ENCODE measurements around the gene TIAM1.

TIAM1 gene

DNA sequence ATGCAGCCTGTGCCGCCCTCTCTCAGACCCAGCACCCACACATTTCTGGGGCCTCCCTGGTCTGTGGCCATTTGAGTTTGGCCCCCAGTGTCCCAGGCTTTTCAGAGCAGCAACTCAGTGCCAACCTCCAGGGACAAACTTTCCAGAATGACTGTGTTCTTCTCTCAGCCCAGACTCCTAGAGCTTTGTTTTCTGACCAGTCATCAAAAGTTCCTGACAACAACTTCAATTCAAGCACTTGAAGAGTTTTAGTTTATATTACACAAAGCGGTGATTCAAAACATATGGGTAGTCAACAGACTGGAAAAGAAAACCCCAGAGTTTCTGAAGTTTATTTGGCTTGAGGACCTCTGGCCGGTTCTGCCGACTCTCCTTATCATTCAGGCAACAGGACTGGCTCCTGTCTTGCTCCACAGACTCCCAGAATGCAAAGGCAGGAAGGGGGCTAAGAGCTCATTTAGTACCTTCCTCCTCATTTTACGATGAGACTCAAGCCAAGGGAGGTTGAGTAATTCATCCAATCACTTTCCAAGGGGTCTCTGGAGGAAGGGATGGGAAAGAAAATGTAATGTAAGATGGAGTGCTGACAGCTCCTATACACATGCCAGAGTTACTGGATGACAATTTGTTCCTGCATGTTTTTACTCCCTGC, 27.0 kb upstream of the TIAM1 start:
- Histone ChIP-seq H3K27me3 (ENCODE audit: control insufficient read depth in 5 of 5, insufficient read depth in 4 of 5, low read length in 5 of 5) (no peaks in the 10 kb centered on the region), H3K27ac (ENCODE audit: low read depth, low read length) (no peak overlapping the region), H3K9ac (ENCODE audit: low read length in 5 of 5) (no peak overlapping the region)

DNA sequence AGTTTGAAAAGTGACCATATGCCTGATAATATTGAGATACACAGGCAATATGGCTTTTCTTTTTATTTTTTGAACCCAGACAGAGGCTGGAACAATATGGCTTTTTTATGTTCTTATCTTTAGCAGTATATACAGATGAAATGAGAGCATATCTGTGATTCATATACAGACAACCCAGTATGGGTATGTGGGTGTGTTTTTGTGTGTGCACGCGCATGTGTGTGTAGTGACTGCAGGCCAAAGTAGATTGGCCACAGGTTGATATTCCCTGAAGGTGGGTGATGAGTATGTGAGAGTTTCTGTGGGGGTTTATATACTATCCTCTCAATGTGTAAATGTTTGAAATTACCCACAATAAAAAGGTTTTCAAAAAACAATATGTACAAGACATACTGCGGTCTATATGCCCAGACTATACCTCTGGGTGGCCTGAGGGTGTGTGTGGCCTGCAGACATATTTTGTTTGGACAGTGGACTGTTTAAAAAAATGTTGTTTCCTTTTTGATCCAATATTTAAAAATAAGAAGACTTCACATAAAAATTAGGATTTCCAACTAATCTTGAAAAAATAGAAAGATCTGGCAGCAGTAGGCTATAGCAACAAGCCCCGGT, 26.3 kb upstream of the TIAM1 start:
- H3K27ac ChIP-seq (ENCODE audit: low read depth, low read length): no peak overlapping the region
- H3K9ac ChIP-seq (ENCODE audit: low read length in 5 of 5): no peak overlapping the region
- no peak overlapping the region for H3K4me3 ChIP-seq (ENCODE audit: low read depth in 1 of 5, low read length in 5 of 5)
- H3K36me3 ChIP-seq (ENCODE audit: control insufficient read depth in 5 of 5, insufficient read depth in 5 of 5, low read length in 5 of 5): no peaks in the 10 kb centered on the region
- no peaks in the 10 kb centered on the region for H3K9me3 ChIP-seq (ENCODE audit: control insufficient read depth in 5 of 5, low read length in 5 of 5)
- peaks cover 0 to 2% (median 0%) of the 10 kb centered on the region in 5 donors for H3K4me1 ChIP-seq (ENCODE audit: control insufficient read depth in 5 of 5, insufficient read depth in 5 of 5, low read length in 5 of 5)
- no peaks in the 10 kb centered on the region for H3K27me3 ChIP-seq (ENCODE audit: control insufficient read depth in 5 of 5, insufficient read depth in 4 of 5, low read length in 5 of 5)

More for the DNA sequence above, 27.0 kb upstream of the TIAM1 start:
- no peaks in the 10 kb centered on the region for H3K36me3 ChIP-seq (ENCODE audit: control insufficient read depth in 5 of 5, insufficient read depth in 5 of 5, low read length in 5 of 5)
- H3K4me1 ChIP-seq (ENCODE audit: control insufficient read depth in 5 of 5, insufficient read depth in 5 of 5, low read length in 5 of 5): peaks cover 0 to 1% (median 0%) of the 10 kb centered on the region in 5 donors
- no peak overlapping the region for H3K4me3 ChIP-seq (ENCODE audit: low read depth in 1 of 5, low read length in 5 of 5)
- no peaks in the 10 kb centered on the region for H3K9me3 ChIP-seq (ENCODE audit: control insufficient read depth in 5 of 5, low read length in 5 of 5)

DNA sequence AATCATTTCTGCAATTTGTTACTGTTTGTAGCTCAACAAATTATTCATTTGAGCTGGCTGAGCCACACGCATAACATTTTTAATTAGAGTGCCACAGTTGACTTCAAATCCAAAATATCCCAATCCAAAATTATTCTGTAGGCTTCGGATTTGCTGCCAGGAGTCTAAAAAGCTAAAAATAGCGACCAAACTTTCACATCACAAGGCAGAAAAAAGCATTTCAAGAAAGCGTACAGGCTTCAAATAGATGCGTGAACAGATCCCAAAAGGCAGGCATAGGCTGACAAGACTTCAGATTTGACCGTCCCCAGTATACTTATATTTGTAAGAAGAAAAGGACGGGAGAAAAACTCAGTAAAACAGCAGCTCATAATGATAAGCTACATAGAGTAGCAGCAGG, 24.3 kb upstream of the TIAM1 start:
- Histone ChIP-seq H3K36me3 (ENCODE audit: control insufficient read depth in 5 of 5, insufficient read depth in 5 of 5, low read length in 5 of 5) (no peaks in the 10 kb centered on the region), H3K4me1 (ENCODE audit: control insufficient read depth in 5 of 5, insufficient read depth in 5 of 5, low read length in 5 of 5) (peaks cover 0 to 3% (median 0%) of the 10 kb centered on the region in 5 donors), H3K9me3 (ENCODE audit: control insufficient read depth in 5 of 5, low read length in 5 of 5) (no peaks in the 10 kb centered on the region), H3K27ac (ENCODE audit: low read depth, low read length) (no peak overlapping the region), H3K9ac (ENCODE audit: low read length in 5 of 5) (no peak overlapping the region), H3K27me3 (ENCODE audit: control insufficient read depth in 5 of 5, insufficient read depth in 4 of 5, low read length in 5 of 5) (no peaks in the 10 kb centered on the region), H3K4me3 (ENCODE audit: low read depth in 1 of 5, low read length in 5 of 5) (no peak overlapping the region)

DNA sequence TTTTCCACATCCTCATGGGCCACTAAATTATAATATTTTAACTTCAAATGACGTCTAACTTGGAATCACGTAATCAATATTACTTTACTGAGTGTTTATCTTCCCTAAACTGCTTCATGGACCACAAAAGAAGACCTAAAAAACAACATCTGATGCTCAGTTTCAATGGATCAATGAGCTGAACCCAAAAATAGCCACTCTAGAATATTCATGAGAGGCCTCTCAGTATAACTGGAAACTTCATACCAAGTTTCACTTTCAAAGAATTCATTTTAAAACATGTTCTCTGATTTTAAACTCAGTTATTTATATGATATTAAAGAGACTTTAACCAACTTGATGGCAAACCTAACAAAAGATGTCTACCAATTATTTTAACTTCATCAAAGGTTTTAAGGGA, 23.7 kb upstream of the TIAM1 start:
- no peaks in the 10 kb centered on the region for H3K36me3 ChIP-seq (ENCODE audit: control insufficient read depth in 5 of 5, insufficient read depth in 5 of 5, low read length in 5 of 5)
- H3K27me3 ChIP-seq (ENCODE audit: control insufficient read depth in 5 of 5, insufficient read depth in 4 of 5, low read length in 5 of 5): no peaks in the 10 kb centered on the region
- peaks cover 0 to 3% (median 0%) of the 10 kb centered on the region in 5 donors for H3K4me1 ChIP-seq (ENCODE audit: control insufficient read depth in 5 of 5, insufficient read depth in 5 of 5, low read length in 5 of 5)
- H3K27ac ChIP-seq (ENCODE audit: low read depth, low read length): no peak overlapping the region
- H3K4me3 ChIP-seq (ENCODE audit: low read depth in 1 of 5, low read length in 5 of 5): no peak overlapping the region
- no peaks in the 10 kb centered on the region for H3K9me3 ChIP-seq (ENCODE audit: control insufficient read depth in 5 of 5, low read length in 5 of 5)
- H3K9ac ChIP-seq (ENCODE audit: low read length in 5 of 5): no peak overlapping the region

DNA sequence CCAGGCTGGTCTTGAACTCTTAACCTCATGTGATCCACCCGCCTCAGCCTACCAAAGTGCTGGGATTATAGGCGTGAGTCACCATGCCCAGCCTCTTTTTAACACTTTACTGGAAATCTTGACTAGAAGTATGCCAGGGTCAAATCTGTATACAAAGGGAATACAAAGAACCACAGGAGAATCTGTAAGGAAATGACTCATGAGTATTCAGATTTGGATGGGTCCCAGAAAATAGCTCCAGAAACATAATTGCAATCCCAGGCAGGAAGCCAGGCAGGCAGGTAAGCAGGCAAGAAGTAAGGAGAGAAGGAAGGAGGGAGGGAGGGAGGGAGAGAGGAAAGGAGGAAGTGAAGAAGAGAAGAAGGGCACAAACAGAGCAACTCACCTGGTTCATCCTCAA, 22.8 kb upstream of the TIAM1 start:
- Histone ChIP-seq H3K27ac (ENCODE audit: low read depth, low read length) (no peak overlapping the region), H3K27me3 (ENCODE audit: control insufficient read depth in 5 of 5, insufficient read depth in 4 of 5, low read length in 5 of 5) (no peaks in the 10 kb centered on the region), H3K36me3 (ENCODE audit: control insufficient read depth in 5 of 5, insufficient read depth in 5 of 5, low read length in 5 of 5) (no peaks in the 10 kb centered on the region), H3K9me3 (ENCODE audit: control insufficient read depth in 5 of 5, low read length in 5 of 5) (no peaks in the 10 kb centered on the region), H3K4me1 (ENCODE audit: control insufficient read depth in 5 of 5, insufficient read depth in 5 of 5, low read length in 5 of 5) (peaks cover 0 to 3% (median 0%) of the 10 kb centered on the region in 5 donors), H3K4me3 (ENCODE audit: low read depth in 1 of 5, low read length in 5 of 5) (no peak overlapping the region), H3K9ac (ENCODE audit: low read length in 5 of 5) (no peak overlapping the region)

DNA sequence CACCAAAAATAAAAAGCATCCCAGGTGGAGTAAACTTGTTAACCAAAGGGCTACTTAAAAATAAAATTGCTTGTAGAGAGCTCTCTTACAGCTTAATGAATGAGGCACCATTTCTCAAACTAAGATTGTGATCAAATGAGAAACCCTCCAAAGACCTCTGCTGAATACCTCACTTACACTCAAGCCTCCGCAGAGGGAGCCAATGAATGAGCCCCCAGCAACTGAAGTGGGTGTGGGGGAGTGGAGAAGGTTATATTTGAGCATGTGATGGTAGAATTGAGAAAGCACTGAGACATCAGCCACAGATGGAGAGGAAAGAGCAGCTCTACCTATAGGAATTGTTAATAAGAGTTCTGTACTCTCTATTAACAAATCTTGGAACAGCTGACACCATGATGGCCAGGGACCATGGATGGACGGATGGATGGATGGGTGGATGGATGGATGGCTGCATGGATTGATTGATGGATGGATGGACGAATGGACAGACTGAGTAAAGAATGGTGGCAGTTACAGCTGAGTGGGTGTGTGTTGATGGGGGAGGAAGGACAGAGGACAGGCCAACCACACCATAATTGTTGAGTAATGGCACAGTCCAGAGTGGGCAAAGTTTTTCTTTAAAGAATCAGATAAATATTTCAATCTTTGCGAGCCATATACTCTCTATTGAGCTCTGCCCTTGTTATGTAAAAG, 20.3 kb upstream of the TIAM1 start:
- Histone ChIP-seq H3K27me3 (ENCODE audit: control insufficient read depth in 5 of 5, insufficient read depth in 4 of 5, low read length in 5 of 5) (no peaks in the 10 kb centered on the region), H3K27ac (ENCODE audit: low read depth, low read length) (no peak overlapping the region), H3K9me3 (ENCODE audit: control insufficient read depth in 5 of 5, low read length in 5 of 5) (peaks cover 0 to 6% (median 3%) of the 10 kb centered on the region in 5 donors), H3K4me3 (ENCODE audit: low read depth in 1 of 5, low read length in 5 of 5) (no peak overlapping the region), H3K4me1 (ENCODE audit: control insufficient read depth in 5 of 5, insufficient read depth in 5 of 5, low read length in 5 of 5) (peaks cover 0 to 3% (median 0%) of the 10 kb centered on the region in 5 donors), H3K9ac (ENCODE audit: low read length in 5 of 5) (no peak overlapping the region), H3K36me3 (ENCODE audit: control insufficient read depth in 5 of 5, insufficient read depth in 5 of 5, low read length in 5 of 5) (no peaks in the 10 kb centered on the region)

DNA sequence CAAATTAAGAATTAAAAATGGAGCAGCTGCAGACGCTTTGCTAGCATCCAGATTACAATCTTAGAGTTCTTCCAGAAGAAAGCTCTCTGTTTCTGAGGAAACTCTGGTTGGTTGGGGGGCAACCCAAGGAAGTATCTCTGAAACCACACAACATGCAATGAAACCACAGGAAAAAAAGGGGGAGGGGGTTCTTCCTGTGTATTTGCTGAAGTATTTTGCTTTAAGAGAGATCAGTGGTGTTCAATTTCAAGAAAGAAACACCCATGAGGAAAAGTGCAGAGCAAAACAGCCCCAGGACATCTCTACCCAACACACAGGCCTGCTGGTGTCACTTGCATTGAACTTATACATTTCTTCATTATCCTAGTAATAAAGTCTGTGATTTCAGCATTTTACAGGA, 19.7 kb upstream of the TIAM1 start:
- peaks cover 0 to 3% (median 0%) of the 10 kb centered on the region in 5 donors for H3K4me1 ChIP-seq (ENCODE audit: control insufficient read depth in 5 of 5, insufficient read depth in 5 of 5, low read length in 5 of 5)
- no peaks in the 10 kb centered on the region for H3K36me3 ChIP-seq (ENCODE audit: control insufficient read depth in 5 of 5, insufficient read depth in 5 of 5, low read length in 5 of 5)
- H3K9me3 ChIP-seq (ENCODE audit: control insufficient read depth in 5 of 5, low read length in 5 of 5): peaks cover 0 to 6% (median 3%) of the 10 kb centered on the region in 5 donors
- H3K9ac ChIP-seq (ENCODE audit: low read length in 5 of 5): no peak overlapping the region
- H3K4me3 ChIP-seq (ENCODE audit: low read depth in 1 of 5, low read length in 5 of 5): no peak overlapping the region
- no peak overlapping the region for H3K27ac ChIP-seq (ENCODE audit: low read depth, low read length)
- no peaks in the 10 kb centered on the region for H3K27me3 ChIP-seq (ENCODE audit: control insufficient read depth in 5 of 5, insufficient read depth in 4 of 5, low read length in 5 of 5)

DNA sequence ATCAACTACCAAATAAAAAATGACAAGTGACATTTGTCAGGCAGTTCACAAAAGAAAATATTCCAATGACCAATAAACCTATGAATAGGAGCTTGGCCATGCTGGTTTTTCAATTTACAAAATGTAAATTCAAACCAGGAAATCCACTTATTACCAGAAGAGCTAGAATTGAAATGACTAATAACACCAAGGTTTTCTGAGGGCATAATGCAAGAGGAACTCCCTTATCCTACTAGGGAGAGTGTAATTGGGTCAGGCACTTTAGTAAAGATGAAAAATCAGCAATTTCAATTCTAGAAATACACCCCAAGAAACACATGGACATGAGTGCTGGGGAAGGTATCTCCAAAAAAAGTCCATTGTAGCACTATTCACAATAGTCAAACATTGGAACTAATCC, 16.7 kb upstream of the TIAM1 start:
- H3K9ac ChIP-seq (ENCODE audit: low read length in 5 of 5): no peak overlapping the region
- H3K27ac ChIP-seq (ENCODE audit: low read depth, low read length): no peak overlapping the region
- peaks cover 0 to 3% (median 0%) of the 10 kb centered on the region in 5 donors for H3K27me3 ChIP-seq (ENCODE audit: control insufficient read depth in 5 of 5, insufficient read depth in 4 of 5, low read length in 5 of 5)
- no peaks in the 10 kb centered on the region for H3K36me3 ChIP-seq (ENCODE audit: control insufficient read depth in 5 of 5, insufficient read depth in 5 of 5, low read length in 5 of 5)
- no peak overlapping the region for H3K4me3 ChIP-seq (ENCODE audit: low read depth in 1 of 5, low read length in 5 of 5)
- H3K4me1 ChIP-seq (ENCODE audit: control insufficient read depth in 5 of 5, insufficient read depth in 5 of 5, low read length in 5 of 5): peaks cover 0 to 3% (median 0%) of the 10 kb centered on the region in 5 donors
- H3K9me3 ChIP-seq (ENCODE audit: control insufficient read depth in 5 of 5, low read length in 5 of 5): peaks cover 0 to 6% (median 3%) of the 10 kb centered on the region in 5 donors

DNA sequence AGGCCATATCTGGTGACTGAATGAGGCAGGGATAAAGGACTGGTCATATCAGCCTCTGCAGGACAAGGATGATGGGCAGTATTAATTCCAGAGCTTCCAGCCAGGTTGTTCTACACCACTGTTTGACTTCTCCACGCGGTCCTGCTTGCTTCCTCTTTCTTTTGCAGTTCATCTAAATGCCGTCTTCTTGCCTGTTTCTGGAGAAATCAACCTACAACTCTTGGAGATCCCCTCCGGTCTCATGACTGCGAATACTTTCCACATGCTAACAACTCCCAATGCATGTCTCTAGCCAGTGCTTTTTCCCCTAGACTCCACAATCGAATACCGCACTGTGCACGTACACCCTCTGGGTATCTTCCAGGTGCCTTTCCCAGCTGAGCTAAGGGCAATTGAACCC, 14.1 kb upstream of the TIAM1 start:
- peaks cover 0 to 6% (median 3%) of the 10 kb centered on the region in 5 donors for H3K9me3 ChIP-seq (ENCODE audit: control insufficient read depth in 5 of 5, low read length in 5 of 5)
- H3K4me3 ChIP-seq (ENCODE audit: low read depth in 1 of 5, low read length in 5 of 5): no peak overlapping the region
- H3K9ac ChIP-seq (ENCODE audit: low read length in 5 of 5): no peak overlapping the region
- no peaks in the 10 kb centered on the region for H3K36me3 ChIP-seq (ENCODE audit: control insufficient read depth in 5 of 5, insufficient read depth in 5 of 5, low read length in 5 of 5)
- H3K27me3 ChIP-seq (ENCODE audit: control insufficient read depth in 5 of 5, insufficient read depth in 4 of 5, low read length in 5 of 5): peaks cover 0 to 3% (median 0%) of the 10 kb centered on the region in 5 donors
- H3K27ac ChIP-seq (ENCODE audit: low read depth, low read length): no peak overlapping the region
- no peaks in the 10 kb centered on the region for H3K4me1 ChIP-seq (ENCODE audit: control insufficient read depth in 5 of 5, insufficient read depth in 5 of 5, low read length in 5 of 5)

DNA sequence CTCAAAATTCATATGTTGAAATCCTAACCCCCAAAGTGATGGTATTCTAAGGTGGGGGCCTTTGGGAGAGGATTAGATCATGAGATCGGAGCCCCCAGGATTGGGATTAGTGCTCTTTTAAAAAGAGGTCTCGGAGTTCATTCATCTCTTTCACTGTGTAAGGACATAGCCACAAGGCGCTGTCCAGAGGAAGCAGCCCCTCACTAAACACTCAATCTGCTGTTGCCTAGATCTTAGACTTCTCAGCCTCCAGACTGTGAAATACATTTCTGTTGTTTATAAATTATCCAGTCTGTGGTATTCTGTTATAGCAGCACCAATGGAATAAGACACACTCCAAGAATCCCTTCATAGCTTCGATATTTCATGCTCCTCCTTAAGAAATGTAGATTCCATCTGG, 12.4 kb upstream of the TIAM1 start:
- Histone ChIP-seq H3K9me3 (ENCODE audit: control insufficient read depth in 5 of 5, low read length in 5 of 5) (peaks cover 0 to 6% (median 3%) of the 10 kb centered on the region in 5 donors), H3K4me3 (ENCODE audit: low read depth in 1 of 5, low read length in 5 of 5) (no peak overlapping the region), H3K36me3 (ENCODE audit: control insufficient read depth in 5 of 5, insufficient read depth in 5 of 5, low read length in 5 of 5) (no peaks in the 10 kb centered on the region), H3K9ac (ENCODE audit: low read length in 5 of 5) (no peak overlapping the region), H3K27me3 (ENCODE audit: control insufficient read depth in 5 of 5, insufficient read depth in 4 of 5, low read length in 5 of 5) (peaks cover 0 to 3% (median 0%) of the 10 kb centered on the region in 5 donors), H3K27ac (ENCODE audit: low read depth, low read length) (no peak overlapping the region), H3K4me1 (ENCODE audit: control insufficient read depth in 5 of 5, insufficient read depth in 5 of 5, low read length in 5 of 5) (no peaks in the 10 kb centered on the region)
